GM21825 (cell line): Measurements from ENCODE around the gene PPA2.

Experiments used
- ATAC-seq: cut with Tn5 transposase; IDR thresholded peaks from one replicate; pipeline ENCODE4 v1.9.1; 2021; ENCODE audit warnings: mild to moderate bottlenecking, moderate library complexity; ENCODE audit not compliant: unreplicated experiment

Gene PPA2

DNA sequence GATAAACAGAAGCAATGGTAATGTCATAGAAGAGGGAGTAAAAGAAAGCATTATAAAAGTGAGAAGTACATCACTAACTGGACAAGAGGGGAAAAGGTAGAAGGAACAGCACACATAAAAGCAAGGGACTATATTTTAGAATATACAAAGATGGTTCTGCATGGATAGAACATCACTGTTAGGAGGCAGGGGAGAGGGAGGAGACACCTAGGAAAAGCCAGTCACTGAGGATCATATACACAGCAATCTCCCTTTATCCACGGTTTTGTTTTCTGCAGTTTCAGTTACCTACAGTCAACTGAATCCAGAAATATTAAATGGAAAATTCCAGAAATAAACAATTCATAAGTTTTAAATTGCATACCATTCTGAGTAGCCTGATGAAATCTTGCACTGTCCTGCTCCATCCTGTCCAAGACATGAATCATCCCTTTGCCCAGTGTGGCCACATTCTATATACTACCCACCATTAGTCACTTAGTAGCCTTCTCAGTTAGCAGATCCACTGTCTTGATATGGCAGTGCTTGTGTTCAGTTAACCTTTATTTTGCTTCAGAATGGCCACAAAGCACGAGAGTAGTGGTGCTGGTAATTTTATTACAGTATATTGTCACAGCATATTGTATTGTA lies 74.2 kb downstream of the PPA2 start:
- ATAC-seq, result no peak

DNA sequence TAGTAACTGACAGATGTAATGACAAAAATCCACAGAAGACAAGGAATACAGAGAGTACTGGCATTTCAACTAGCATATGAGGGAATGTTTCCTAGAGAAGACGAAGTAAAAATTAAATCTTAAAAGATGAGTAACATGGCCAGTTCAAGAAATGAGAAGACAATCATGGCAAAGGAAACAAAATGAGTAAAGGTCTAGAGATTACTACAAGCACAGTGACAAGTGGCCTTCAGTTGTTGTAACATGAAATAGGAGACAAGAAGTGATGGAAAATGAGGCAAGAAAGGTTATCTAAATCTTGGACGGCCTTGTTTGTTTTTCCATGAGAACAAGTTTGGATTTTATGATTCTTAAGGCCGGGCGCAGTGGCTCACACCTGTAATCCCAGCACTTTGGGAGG lies 81.0 kb downstream of the PPA2 start:
- ATAC-seq, result no peak

DNA sequence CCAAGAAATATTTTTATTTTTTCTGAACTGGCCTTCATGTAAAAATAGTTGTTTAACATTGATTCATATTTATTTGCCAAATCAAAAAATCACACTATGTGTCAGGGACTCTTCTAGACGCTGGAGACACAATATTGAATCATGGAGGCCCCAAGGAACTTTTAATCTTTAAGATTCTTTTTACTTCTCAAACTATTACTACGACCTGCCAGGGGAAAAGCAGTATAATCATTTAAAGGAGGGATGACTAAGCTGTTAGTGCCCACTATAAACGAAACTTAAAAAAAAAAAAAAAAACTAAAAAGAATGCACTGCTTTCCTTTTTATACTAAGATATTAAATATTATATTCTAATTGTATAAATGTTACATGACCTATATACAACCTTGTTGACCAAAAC lies 84.7 kb downstream of the PPA2 start:
- no peak for ATAC-seq

DNA sequence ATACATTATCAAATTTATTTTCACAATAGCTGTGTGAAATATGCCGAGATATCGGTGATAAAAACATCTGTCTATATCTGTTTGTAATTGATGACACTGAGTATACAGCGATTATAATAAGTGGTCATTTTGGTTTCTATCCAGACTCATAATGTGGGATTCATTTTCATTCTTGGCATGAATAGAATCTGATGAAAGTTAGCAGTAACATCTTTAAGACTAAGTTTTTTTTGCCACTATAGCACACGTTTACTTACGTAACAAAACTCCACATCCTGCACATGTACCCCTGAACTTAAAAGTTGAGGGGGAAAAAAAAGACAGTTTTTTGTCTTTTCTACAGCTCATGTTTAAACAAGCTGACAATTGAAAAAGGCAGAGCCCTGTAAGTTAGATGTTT lies 86.4 kb downstream of the PPA2 start:
- ATAC-seq, result no peak

DNA sequence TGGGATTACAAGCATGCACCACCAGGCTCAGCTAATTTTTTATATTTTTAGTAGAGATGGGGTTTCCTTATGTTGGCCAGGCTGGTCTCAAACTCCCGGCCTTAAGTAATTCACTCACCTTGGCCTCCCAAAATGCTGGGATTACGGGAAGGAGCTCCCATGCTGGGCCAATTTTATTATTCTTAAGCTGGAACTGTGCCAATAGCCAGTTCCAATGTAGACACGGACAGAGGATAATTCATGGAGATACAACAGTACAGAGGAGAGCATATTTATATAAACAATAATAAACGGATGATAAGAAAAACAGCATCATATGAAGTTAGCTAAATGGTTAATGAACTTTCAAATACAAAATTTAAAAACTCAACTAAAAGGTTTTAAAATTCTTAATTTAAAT lies 87.8 kb downstream of the PPA2 start:
- ATAC-seq, result no peak

DNA sequence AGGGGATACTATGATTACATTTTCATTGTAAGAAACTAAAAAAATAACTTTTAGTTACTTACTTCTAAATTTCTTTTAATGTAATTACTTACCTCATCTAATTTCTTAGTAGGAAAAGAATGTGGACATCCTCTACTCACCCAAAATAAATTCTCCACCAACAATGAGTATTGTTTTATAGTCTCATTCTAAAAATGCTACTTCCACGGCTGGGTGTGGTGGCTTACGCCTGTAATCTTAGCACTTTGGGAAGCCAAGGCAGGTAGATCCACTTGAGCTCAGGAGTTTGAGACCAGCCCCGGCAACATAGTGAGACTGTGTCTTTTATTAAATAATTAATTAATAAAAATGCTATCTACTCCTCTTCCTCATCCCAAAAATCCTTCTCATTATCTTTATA lies 99.8 kb downstream of the PPA2 start:
- ATAC-seq, result no peak

DNA sequence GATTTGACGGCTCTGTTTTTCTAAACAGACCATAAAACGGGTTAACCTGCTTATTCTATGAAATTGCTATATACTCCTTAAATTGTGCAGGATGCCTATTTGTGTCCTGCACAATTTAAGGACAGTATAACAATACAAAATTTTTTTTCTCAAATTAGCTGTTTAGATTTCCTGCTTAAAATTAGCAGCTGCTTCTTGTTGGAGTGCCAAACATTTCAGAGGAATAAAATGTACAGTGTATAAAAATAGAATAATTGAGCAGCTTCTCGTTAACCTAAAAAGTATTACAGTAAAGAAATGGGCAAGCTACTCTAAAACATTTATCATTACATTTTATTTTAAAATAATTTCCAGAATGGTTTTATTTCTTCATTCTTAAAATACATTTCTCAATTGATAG lies 100.5 kb downstream of the PPA2 start:
- no peak for ATAC-seq

DNA sequence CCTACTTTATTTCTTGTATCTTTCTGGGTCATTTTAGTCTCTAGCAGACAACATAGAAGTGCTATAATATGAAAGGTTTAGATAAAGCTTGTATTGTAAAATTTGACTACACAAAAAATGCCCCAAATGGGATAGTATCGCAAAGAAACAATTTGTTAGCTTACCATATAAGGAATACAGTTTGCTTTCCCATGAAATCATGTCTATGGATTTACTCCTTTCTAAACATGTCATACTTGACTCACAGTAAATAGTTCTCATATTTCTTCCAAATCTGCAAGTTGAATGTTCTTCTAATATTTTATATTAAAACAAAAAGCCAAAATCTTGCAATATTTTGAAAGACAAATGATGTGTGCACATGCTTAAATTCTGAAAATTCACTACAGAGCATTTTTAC lies 103.9 kb downstream of the PPA2 start:
- no peak for ATAC-seq

DNA sequence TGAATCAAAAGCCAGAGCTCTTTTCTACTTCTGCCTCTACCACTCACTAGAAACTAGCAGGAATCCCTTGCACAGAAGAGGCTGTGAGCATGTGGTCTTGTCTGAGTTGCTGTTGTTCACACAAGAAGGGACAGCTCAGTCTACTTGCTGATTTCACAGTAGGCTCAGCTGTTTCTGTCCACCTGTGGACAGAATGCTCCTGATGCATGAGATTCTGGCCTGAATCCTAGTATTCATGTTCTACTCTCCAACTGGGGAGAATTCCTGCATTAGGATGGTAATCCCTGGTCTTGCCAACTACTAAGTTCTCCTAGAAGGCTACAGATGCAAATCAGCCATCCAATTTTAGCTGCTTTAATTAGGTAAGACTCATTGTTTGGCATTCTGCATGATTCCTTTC lies 112.8 kb downstream of the PPA2 start:
- no peak for ATAC-seq

DNA sequence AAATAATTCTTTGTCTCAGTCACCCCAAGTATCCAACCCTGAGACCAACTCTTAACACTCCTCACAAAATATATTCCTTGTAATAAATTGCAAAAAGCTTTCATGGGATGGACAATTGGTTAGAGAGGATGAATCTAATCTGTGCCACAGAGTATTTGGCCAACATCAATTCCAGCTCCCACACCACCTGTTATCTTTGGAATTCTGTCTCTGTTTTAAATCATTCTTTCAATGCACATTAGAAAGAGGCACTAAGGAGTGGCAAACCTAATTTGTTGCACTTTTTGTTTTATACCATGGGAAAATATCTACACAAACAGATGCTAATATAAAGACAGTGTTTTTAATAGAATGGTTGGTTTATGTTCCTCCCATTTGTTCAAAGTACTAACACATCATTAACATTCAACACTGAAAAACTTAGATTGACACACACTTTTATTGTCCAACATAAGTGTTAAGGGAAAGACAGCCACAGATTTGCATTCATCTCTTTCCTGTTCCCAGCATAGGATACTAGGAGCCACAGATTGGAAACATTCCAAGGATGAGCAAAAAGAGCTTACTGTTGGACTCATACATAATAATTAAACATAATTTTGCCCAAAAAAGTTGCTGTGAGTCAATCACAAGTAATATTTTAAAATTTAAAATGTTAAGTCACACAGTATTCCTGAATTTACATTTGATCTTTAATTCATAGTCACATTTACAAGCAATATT lies 116.4 kb downstream of the PPA2 start:
- ATAC-seq, result no peak

DNA sequence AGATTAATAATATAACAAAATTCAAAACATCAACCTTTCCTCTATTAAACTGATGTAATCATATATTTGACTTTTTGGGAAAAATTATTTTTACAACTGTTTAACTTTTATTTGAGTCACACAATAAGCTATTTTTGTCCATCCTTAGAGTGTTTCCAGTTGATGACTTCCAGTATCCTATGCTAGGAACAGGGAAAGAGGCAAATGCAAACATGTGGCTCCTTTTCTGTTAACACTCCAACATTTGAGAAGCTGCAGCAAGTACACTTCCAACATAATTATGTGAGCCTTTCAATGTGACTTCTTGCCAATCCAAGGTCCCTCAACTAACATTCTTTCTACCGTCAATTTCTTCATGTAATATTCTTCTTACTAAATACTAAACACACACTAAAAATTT lies 117.7 kb downstream of the PPA2 start:
- no peak for ATAC-seq

DNA sequence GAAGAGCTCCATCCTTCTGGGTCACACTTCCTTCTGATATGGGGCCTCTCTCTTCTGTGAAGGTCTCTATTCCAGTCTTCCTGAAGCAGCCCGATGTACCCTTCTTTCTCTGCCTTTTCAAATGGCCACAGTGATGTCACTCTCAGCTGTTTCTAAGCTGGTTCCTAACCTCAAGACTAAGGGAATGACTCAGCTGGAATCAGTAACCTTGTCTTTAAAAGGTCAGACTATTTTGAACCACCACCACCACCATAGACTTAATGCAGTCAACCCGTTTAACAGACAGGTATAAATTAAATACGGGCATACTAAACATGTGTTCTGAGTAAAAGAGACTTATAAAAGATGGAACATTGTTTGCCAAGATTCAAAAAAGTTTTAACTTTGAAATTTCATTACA lies 121.0 kb downstream of the PPA2 start:
- peak; percentile 90 for ATAC-seq

DNA sequence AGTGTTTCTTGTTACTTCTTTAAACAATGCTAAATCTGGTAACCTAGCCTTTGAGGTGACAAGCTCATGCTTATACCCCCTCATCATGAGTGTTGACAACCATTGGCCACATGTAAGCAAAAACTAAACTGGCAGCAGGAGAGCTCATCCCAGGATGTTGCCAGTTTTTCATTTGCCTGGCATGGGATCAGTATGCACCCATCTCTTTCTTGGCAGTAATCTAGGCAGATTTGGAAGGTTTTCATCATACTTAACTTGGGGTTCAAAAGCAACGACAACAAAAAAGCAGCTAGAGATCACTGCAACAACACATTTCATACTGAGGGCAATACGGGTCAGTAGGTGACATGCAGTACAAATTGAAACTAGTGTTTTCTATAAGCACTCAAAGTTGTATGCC lies 122.0 kb downstream of the PPA2 start:
- ATAC-seq, result no peak

DNA sequence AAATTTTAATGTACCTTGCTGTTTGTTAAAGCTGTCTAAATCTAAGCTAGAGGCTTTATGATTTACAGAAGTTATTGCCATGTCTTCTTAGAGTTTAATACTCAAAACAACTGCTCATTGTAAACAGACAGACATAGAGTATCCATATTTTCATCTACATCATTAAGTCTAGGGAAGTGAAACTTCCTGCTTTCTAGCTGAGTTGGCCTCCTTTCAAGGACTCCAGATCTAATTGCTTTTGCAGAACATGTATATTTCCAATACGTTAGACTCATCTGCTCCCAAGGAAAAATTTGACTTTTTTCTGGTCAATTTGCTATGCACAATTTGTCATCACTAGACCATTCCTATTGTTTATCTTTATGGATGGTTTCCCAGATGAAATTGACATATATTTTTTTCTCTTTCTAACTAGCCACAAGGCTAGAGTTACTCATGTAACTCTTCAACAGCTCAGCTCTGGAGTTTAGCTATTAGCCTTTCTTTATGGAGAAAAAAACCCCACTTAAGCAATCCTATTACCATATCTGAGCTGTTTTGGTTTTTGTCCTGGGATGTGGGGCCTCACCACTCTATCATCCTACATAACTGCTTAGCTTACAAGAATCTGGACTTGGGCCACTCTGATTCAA lies 122.9 kb downstream of the PPA2 start:
- no peak for ATAC-seq

DNA sequence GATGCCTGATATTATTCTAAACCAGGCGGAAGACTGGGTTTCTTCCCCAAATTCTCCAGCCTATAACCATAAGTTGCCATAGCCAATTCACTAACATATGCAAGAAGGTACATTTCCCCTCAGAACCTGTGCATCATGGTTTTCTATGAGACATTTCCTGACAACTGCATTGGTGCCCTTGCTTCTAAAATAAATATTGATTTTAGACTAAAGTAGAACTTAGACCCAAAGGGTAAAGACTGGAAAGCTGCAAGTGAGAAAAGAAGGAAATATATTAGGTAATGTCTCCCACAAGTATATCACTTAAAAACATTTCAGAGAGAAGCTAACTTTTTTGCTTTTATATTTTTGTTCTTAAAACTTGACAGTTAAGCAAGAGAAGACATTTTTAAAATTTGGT lies 125.1 kb downstream of the PPA2 start:
- ATAC-seq, result no peak

DNA sequence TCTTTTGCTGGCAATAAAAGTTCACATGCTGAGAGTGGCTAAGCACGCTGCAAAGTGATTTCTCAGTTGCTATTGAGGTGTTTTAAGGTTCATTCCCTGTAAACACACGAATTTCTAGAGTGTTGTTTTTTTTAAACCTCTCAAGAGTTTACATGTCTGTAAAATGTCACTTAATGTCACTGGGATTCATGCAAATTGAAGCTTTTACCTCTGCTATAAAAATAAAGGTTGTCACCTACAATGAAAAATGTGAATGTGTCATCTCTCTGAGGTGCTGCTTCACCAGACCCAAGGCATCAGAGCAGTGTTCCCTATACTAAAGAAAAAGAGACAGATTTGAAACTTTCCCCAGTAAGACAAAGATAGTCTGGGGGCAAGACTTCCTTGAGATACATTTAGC lies 127.0 kb downstream of the PPA2 start:
- no peak for ATAC-seq

DNA sequence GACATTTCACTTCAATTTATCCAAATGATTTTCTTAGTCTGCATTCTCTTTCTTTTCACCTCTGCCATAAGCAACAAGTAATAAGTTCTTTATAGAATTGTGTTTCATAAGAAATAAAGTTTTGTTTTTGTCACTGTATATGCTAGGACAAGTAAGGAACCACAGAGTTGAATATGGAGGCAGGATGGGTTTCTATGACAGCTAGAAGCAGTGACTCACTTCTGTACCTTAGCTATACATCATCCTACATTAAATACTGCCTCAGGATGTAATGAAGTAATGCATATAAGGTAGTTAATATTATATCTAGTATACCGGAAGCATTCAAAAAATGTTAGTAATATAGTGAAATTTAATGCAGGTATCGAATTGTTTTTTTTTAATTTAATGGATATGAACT lies 128.0 kb downstream of the PPA2 start:
- ATAC-seq, result no peak

DNA sequence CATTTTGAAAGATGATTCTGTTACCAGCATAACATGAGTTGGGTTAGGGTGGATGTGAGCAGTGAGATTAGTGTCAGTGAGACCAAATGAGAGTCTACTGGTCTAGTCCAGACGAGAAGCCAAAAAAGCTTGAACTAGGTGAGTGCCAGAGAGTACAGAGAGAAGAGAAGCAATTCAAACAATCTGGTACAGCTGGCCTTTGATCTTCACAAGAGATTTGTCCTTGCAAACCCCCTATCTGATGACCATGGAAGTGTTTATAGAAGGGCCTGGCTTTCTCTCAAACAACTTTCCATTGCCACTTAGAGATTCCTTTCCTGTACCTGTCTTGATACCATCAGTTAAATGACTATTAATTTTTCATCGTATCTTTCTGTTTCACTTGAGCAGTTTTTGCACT lies 128.5 kb downstream of the PPA2 start:
- ATAC-seq, result no peak

DNA sequence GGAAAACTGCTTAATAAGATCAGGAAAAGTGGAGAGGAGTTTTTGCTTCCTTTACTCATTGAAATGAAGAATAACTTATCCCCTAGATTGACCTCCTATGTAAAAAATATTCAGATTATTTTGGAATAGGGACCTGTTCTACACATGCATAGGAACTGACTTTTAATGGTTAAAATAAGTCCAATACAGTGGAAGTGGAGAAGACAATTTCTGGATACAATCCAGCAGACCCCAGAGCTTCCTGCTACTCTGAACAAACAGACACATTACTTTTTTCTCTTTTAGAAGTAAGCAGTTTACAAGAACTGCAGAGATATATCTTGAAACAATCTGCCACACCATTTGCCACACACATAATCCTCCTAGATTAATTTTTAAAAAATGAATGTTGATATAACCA lies 129.7 kb downstream of the PPA2 start:
- no peak for ATAC-seq

DNA sequence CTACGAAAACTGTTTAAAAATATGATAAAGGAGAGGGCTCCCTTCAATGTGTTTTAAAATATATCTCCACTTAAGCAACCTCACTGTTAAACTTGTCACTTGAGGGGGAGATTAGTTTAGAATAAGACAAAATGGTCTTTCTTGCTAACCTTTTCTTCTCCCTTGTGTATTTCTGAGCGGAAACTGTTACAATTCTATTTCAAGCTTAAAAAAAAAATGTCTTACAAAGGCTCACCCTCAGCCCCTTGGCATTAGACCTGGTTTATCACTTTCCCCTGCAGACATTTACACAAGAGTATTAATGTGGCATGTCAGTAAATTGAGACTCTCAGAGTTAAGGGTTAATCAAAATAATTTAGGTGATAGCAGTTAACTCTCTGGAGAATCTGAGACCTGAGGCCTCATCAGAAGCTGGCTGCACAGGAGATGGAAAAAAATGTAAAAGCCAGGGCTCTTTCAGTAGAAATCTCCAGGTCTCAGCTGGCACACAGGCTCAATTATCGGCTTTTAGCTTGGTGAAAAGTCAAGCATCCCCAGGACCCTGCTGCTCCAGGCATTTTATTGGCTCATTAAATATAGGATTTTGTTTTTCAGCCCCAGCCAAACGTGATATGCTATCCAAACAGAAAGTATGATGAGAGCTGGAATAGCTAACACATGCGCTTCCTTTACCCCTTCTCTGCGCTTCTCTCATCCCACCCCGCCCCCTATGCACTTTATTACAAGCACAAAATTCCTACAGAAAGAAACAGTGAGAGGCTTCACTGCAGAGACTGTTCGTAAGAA lies 130.5 kb downstream of the PPA2 start:
- no peak for ATAC-seq

DNA sequence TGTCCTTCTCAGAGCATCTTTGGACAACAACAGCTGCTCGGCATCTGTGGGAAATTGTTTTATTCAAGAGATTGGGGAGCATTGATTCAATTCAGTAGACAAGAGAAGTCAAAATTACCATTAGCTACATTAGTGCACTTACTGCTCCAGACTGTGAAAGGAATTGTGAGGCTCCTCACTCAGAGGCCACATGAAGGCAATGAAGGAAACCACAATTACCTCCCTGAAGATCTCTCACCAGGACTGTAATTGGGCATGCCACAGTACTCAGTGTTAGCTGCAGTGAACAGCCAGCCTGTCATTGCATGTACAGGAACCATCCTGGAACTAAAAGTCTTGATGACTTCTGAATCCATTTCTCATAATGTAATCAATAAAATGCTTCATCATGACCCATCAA lies 144.8 kb downstream of the PPA2 start:
- no peak for ATAC-seq

DNA sequence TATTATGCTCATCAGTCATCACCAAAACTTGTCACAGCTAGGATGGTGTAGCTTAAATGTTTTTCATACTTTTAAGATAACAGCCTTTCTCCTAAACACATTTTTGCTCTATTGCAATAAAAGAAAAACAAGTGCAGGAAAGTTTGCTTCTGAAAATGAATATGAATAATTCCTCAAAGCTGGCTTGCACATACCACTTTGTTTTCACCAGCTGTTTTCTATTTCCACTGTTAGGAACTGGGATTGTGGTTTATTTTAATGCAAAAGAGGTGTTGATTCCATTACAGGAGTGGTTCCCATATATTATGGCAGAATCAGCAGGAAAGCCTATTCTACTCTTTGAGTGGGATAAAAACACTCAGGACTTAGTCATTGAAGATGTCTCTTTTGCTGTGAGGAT lies 145.9 kb downstream of the PPA2 start:
- no peak for ATAC-seq
